GM12872 (cell line): ENCODE data around the gene ADAT1.

ENCODE experiments used
- TF ChIP-seq, protein P1 (sequence below): IDR thresholded peaks from 3 replicates; pipeline ENCODE4 v1.5.1; 2011; ENCODE audit warnings: low read depth, mild to moderate bottlenecking, low read length, moderate library complexity; ENCODE audit not compliant: insufficient read depth

The ADAT1 gene

DNA sequence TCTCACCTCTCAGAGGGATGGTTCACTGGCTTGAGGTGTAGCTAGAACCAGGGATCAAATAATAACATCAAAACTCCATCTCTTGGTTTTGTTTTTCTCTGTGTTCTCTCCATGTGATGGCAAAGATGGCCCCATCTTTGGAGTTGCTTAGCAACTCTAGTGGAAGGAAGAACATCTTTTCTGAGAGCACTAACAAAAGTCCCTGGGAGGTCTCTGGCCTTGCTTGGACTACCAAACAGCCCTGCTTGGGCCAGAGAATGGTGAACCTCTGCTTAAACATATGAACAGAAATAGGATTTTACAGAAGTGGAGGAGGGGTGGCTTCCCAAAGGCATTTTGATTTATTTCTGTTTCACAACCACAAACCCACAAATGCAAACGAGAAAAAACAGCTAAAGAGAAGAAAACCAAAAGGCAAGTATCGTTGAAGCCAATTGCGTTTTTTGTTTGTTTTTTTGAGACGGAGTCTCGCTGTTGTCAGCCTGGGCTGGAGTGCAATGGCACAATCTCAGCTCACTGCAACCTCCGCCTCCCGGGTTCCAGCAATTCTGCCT, 43.7 kb downstream of the ADAT1 start:
- TF ChIP-seq, protein P1, sequence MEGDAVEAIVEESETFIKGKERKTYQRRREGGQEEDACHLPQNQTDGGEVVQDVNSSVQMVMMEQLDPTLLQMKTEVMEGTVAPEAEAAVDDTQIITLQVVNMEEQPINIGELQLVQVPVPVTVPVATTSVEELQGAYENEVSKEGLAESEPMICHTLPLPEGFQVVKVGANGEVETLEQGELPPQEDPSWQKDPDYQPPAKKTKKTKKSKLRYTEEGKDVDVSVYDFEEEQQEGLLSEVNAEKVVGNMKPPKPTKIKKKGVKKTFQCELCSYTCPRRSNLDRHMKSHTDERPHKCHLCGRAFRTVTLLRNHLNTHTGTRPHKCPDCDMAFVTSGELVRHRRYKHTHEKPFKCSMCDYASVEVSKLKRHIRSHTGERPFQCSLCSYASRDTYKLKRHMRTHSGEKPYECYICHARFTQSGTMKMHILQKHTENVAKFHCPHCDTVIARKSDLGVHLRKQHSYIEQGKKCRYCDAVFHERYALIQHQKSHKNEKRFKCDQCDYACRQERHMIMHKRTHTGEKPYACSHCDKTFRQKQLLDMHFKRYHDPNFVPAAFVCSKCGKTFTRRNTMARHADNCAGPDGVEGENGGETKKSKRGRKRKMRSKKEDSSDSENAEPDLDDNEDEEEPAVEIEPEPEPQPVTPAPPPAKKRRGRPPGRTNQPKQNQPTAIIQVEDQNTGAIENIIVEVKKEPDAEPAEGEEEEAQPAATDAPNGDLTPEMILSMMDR: no peak

DNA sequence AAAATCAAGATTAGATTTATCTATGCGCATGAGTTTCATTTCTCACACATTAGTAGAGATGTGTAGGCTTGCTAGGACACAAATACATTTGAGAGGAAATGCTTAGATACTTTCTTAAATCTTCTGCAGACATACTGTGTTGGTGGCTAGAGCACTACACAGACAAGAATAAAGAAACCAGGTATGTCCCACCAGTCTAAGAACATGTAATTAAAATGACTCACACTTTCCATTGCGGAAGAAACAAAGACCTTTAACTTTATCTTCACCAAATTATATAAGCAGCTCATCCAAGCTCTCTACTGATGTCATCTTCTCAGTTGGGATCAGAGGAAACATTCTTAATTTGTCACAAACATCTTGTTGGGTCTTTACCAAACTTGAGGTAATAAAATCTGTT, 44.4 kb downstream of the ADAT1 start:
- TF ChIP-seq, protein P1: no peak

DNA sequence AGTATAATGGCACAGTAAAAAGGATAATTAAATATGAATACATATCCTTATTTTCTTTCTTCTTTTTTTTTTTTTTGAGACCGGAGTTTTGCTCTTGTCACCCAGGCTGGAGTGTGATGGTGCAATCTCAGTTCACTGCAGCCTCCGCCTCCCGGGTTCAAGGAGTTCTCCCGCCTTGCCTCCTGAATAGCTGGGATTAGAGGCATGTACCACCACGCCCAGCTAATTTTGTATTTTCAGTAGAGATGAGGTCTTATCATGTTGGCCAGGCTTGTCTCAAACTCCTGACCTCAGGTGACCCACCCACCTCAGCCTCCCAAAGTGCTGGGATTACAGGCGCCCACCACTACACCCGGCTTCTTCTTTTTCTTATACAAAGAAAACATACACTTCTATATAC, 44.9 kb downstream of the ADAT1 start:
- TF ChIP-seq, protein P1: no peak

DNA sequence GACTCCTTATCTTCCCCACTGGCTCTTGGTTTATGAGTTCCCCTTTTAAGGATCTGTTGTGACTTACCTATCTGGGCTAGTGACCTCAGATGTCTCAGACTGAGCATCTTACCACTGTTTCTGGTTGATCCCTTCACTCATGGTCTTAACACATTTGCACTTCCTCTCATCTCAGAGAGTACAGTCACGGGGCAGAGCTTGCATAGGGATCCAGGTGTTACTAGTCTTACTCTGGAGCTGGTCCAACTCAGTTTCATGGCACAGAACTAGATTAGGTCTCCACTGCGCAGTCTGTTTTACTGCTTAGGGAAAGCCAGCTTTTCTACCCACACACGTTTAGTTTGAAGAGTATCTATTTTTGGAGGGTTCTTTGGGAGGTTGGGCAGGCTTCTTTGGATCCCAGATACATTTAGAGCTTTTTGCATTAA, 46.7 kb downstream of the ADAT1 start:
- TF ChIP-seq, protein P1: no peak

DNA sequence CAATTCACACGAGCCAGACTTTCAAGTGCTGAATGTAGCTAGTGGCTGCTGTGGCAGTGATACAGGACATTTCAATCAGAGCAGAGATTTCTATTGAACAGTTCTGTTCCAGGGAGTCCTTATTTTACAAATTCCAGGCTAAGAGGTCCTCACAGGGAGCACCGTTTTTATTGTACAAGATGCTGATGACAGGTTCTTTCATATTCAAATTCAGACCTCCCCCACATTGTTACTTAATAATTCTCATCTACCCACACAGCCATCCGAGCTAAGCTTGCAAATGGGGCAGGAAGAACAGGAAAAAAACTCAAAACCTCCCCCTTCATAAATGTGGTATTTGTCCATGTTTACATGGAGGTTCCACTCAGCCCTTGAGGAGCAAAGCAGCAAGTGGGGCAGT, 47.1 kb downstream of the ADAT1 start:
- TF ChIP-seq, protein P1: no peak

DNA sequence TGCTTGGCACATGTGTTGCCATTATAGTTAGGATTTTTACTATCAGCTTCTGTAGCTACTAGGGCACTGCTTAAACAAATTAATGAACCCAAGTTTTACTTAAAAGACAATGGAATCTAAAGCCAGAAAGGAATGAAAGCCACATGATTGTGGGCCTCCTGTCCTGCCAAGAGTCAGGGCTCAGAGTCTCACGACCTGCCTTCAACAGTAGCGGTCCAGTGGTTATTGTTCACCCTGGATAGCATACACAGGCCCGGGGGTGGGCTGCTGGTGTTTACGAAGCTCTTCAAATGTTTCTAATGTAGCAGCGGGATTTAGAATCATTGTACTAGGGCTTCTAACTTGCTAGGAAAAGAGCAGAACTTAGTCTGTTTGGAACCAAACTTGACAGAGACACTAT, 49.1 kb downstream of the ADAT1 start:
- TF ChIP-seq, protein P1: no peak

DNA sequence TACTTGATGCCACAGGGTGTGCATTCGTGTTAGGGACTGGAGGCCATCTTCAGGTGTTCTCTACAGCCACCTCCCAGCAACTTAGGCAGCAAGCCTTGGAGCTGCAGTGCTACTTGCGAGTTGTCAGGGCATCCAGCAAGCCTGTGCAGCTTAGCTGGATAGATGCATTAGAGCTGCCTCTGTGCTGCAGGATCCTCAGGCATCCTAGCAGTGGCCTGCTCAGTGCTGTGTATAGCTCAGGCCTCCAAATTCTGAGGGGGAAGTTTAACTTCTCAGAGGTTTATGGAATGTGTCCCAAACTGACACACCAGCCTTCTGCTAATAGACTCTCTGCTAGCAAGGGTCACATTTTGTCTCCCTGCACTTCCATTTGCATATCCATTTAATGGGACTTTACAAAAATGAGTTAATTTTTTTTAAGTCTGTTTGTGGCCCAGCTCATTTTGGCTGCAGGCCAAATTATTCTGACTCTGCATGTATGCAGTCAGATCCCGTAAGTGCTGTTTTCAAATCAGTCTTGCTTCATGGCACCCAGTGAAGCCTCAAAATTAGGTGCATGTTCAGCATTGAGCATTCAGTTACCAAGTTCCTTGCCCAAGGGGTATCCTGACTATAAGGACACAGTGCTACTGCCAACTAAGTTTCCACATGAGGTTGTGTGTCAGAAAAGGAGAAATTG, 50.1 kb downstream of the ADAT1 start:
- TF ChIP-seq, protein P1: no peak
